OCI-LY1 (cell line): ENCODE results near the gene IGSF22.

ENCODE experiments used
- EZH2 ChIP-seq: fragments of 200-600 bp; sonication (generic), shearing (Covaris generic); IDR thresholded peaks from 2 replicates; pipeline ENCODE4 v1.8.0; 2017; ENCODE audit warnings: borderline replicate concordance, mixed run types, mild to moderate bottlenecking, antibody characterized with exemption, low read length, moderate library complexity, mixed read lengths
- TF ChIP-seq, protein P1 (sequence below): fragments of 200-600 bp; sonication (generic), shearing (Covaris generic); IDR thresholded peaks from 2 replicates; pipeline ENCODE4 v1.5.1; 2017; ENCODE audit warnings: mild to moderate bottlenecking, antibody characterized with exemption, low read length, moderate library complexity, mixed read lengths

- TF ChIP-seq, protein P1, sequence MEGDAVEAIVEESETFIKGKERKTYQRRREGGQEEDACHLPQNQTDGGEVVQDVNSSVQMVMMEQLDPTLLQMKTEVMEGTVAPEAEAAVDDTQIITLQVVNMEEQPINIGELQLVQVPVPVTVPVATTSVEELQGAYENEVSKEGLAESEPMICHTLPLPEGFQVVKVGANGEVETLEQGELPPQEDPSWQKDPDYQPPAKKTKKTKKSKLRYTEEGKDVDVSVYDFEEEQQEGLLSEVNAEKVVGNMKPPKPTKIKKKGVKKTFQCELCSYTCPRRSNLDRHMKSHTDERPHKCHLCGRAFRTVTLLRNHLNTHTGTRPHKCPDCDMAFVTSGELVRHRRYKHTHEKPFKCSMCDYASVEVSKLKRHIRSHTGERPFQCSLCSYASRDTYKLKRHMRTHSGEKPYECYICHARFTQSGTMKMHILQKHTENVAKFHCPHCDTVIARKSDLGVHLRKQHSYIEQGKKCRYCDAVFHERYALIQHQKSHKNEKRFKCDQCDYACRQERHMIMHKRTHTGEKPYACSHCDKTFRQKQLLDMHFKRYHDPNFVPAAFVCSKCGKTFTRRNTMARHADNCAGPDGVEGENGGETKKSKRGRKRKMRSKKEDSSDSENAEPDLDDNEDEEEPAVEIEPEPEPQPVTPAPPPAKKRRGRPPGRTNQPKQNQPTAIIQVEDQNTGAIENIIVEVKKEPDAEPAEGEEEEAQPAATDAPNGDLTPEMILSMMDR, result no peak; the same call in 1 of the 2 replicates
- TF ChIP-seq EZH2, result no peak
Observed at GRCh38 chr11:18761144-18761543, 35.2 kb upstream of the IGSF22 start.
